OCI-LY1 (cell line): ENCODE results near the gene SEMA3A.

Experiments used
- H2AFZ ChIP-seq: fragments of 200-600 bp; sonication (generic), shearing (Covaris generic); 2 replicates; pipeline ENCODE4 v1.6.0; 2014; ENCODE audit warnings: antibody characterized with exemption, mild to moderate bottlenecking, low read length
- H3F3A ChIP-seq: fragments of 200-600 bp; sonication (generic), shearing (Covaris generic); 2 replicates; pipeline ENCODE4 v1.6.0; 2014; ENCODE audit warnings: mild to moderate bottlenecking, antibody characterized with exemption, low read length, moderate library complexity; ENCODE audit not compliant: insufficient read depth
- H3K27ac ChIP-seq: fragments of 200-600 bp; sonication (generic); 2 replicates; pipeline ENCODE4 v1.5.1; 2014; ENCODE audit warnings: low read length, mixed run types, mild to moderate bottlenecking, low read depth; ENCODE audit not compliant: poor library complexity, severe bottlenecking
- H3K27me3 ChIP-seq: fragments of 200-600 bp; sonication (generic); 2 replicates; pipeline ENCODE4 v1.6.0; 2014; ENCODE audit warnings: antibody characterized with exemption, mild to moderate bottlenecking, low read length, moderate library complexity; ENCODE audit not compliant: insufficient read depth
- H3K36me3 ChIP-seq: fragments of 200-600 bp; sonication (generic); 2 replicates; pipeline ENCODE4 v1.6.1; 2014; ENCODE audit warnings: mild to moderate bottlenecking, antibody characterized with exemption, low read length, moderate library complexity, mixed read lengths; ENCODE audit not compliant: insufficient read depth
- H3K4me1 ChIP-seq: fragments of 200-600 bp; sonication (generic); 2 replicates; pipeline ENCODE4 v1.5.1; 2014; ENCODE audit warnings: mild to moderate bottlenecking, low read length, moderate library complexity; ENCODE audit not compliant: insufficient read depth, severe bottlenecking
- H3K4me2 ChIP-seq: fragments of 200-600 bp; sonication (generic), shearing (Covaris generic); 2 replicates; pipeline ENCODE4 v1.6.1; 2014; ENCODE audit warnings: low read length
- H3K4me3 ChIP-seq: fragments of 200-600 bp; sonication (generic); 2 replicates; pipeline ENCODE4 v1.5.1; 2014; ENCODE audit warnings: low read length, low read depth, mild to moderate bottlenecking, mixed read lengths; ENCODE audit not compliant: poor library complexity, severe bottlenecking
- H3K79me2 ChIP-seq: fragments of 200-600 bp; shearing (Covaris generic); 2 replicates; pipeline ENCODE4 v1.6.1; 2016; ENCODE audit warnings: mixed run types, low read length, mixed read lengths; ENCODE audit not compliant: insufficient read depth
- H3K9ac ChIP-seq: fragments of 200-600 bp; sonication (generic), shearing (Covaris generic); 2 replicates; pipeline ENCODE4 v1.6.1; 2014; ENCODE audit warnings: mild to moderate bottlenecking, low read length, mixed read lengths
- H3K9me2 ChIP-seq: fragments of 200-600 bp; sonication (generic), shearing (Covaris generic); 2 replicates; pipeline ENCODE4 v1.6.1; 2014; ENCODE audit warnings: low read depth, mild to moderate bottlenecking, low read length, mixed read lengths
- H3K9me3 ChIP-seq: fragments of 200-600 bp; shearing (Covaris generic); 2 replicates; pipeline ENCODE4 v1.6.1; 2014; ENCODE audit warnings: low read length, mixed read lengths
- H4K20me1 ChIP-seq: fragments of 200-600 bp; sonication (generic), shearing (Covaris generic); 2 replicates; pipeline ENCODE4 v1.6.0; 2016; ENCODE audit warnings: mild to moderate bottlenecking, low read length; ENCODE audit not compliant: insufficient read depth
- CTCF ChIP-seq: fragments of 200-600 bp; sonication (generic), shearing (Covaris generic); IDR thresholded peaks from 2 replicates; pipeline ENCODE4 v1.5.1; 2017; ENCODE audit warnings: mild to moderate bottlenecking, antibody characterized with exemption, low read length, moderate library complexity, mixed read lengths
- EZH2 ChIP-seq: fragments of 200-600 bp; sonication (generic), shearing (Covaris generic); IDR thresholded peaks from 2 replicates; pipeline ENCODE4 v1.8.0; 2017; ENCODE audit warnings: borderline replicate concordance, mixed run types, mild to moderate bottlenecking, antibody characterized with exemption, low read length, moderate library complexity, mixed read lengths

SEMA3A gene

GRCh38 chr7:84142726-84143125, 51.9 kb downstream of the SEMA3A start:
- Histone ChIP-seq H3K27ac (no peak overlapping the region), H3K9me3 (no peaks in the 10 kb centered on the region), H3K9ac (no peak overlapping the region), H3K36me3 (no peaks in the 10 kb centered on the region), H3K9me2 (no peaks in the 10 kb centered on the region), H3F3A (no peaks in the 10 kb centered on the region), H3K4me2 (no peak overlapping the region), H4K20me1 (no peaks in the 10 kb centered on the region), H3K79me2 (no peaks in the 10 kb centered on the region), H3K4me1 (peaks cover 14% of the 10 kb centered on the region), H3K4me3 (no peak overlapping the region), H2AFZ (no peak overlapping the region), H3K27me3 (no peaks in the 10 kb centered on the region)
- TF ChIP-seq EZH2: no peak
- TF ChIP-seq CTCF: no peak

- Histone ChIP-seq H4K20me1 (no peaks in the 10 kb centered on the region), H3K4me2 (no peak overlapping the region), H3K36me3 (no peaks in the 10 kb centered on the region), H3K9me2 (no peaks in the 10 kb centered on the region), H3K79me2 (no peaks in the 10 kb centered on the region), H3K27me3 (no peaks in the 10 kb centered on the region), H3K27ac (no peak overlapping the region), H3K4me1 (no peaks in the 10 kb centered on the region), H3F3A (no peaks in the 10 kb centered on the region), H3K9ac (no peak overlapping the region), H2AFZ (no peak overlapping the region), H3K9me3 (no peaks in the 10 kb centered on the region), H3K4me3 (no peak overlapping the region)
- TF ChIP-seq EZH2: no peak
- TF ChIP-seq CTCF: no peak
Observed at GRCh38 chr7:84139986-84140729, 54.4 kb downstream of the SEMA3A start.

GRCh38 chr7:84138411-84138810, 56.2 kb downstream of the SEMA3A start:
- H3K9ac ChIP-seq: no peak overlapping the region
- no peak overlapping the region for H3K27ac ChIP-seq
- H4K20me1 ChIP-seq: no peaks in the 10 kb centered on the region
- TF ChIP-seq EZH2 (no peak), CTCF (no peak)
- no peaks in the 10 kb centered on the region for H3F3A ChIP-seq
- no peak overlapping the region for H3K4me3 ChIP-seq
- no peaks in the 10 kb centered on the region for H3K36me3 ChIP-seq
- H3K9me3 ChIP-seq: no peaks in the 10 kb centered on the region
- no peaks in the 10 kb centered on the region for H3K9me2 ChIP-seq
- no peaks in the 10 kb centered on the region for H3K4me1 ChIP-seq
- no peak overlapping the region for H3K4me2 ChIP-seq
- H3K79me2 ChIP-seq: no peaks in the 10 kb centered on the region
- H3K27me3 ChIP-seq: no peaks in the 10 kb centered on the region
- no peak overlapping the region for H2AFZ ChIP-seq
